ENCODE data around the gene OR52K2.
"Not testable (repeated sequence)": the region's sequence is repeated elsewhere in the genome, so short reads cannot be mapped to it uniquely, and the experiment has no call there.

OR52K2 gene
- long read RNA-seq, result 0 reads

DNA sequence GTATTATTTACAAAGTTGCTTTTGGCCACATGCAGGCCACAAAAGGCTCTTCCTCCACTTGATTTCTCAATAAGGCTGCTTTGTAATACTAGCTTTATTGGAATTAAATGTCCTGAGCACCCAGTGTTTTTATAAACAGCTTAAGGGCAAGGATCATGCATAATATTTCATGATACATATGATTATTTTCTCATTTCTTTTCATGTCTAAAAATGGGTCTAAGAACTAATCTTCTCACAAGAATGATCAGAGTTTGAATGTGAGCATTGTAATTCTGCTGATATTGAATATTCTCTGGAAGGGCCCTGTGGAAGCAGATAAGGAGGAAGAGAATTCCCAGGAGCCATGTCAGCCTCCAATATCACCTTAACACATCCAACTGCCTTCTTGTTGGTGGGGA, at the start of gene OR52K2:
TSS of gene OR52K2 (plus strand) at position 301 of the 400 bp plus-strand sequence. CDS start at position 346, 45 bp downstream.
- H3K27ac ChIP-seq (replicated peaks), result no peak within 1 kb of the TSS; the same call in 1 of the 2 replicates
- TF ChIP-seq, protein P1, sequence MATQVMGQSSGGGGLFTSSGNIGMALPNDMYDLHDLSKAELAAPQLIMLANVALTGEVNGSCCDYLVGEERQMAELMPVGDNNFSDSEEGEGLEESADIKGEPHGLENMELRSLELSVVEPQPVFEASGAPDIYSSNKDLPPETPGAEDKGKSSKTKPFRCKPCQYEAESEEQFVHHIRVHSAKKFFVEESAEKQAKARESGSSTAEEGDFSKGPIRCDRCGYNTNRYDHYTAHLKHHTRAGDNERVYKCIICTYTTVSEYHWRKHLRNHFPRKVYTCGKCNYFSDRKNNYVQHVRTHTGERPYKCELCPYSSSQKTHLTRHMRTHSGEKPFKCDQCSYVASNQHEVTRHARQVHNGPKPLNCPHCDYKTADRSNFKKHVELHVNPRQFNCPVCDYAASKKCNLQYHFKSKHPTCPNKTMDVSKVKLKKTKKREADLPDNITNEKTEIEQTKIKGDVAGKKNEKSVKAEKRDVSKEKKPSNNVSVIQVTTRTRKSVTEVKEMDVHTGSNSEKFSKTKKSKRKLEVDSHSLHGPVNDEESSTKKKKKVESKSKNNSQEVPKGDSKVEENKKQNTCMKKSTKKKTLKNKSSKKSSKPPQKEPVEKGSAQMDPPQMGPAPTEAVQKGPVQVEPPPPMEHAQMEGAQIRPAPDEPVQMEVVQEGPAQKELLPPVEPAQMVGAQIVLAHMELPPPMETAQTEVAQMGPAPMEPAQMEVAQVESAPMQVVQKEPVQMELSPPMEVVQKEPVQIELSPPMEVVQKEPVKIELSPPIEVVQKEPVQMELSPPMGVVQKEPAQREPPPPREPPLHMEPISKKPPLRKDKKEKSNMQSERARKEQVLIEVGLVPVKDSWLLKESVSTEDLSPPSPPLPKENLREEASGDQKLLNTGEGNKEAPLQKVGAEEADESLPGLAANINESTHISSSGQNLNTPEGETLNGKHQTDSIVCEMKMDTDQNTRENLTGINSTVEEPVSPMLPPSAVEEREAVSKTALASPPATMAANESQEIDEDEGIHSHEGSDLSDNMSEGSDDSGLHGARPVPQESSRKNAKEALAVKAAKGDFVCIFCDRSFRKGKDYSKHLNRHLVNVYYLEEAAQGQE (IDR thresholded peaks at IDR 0.05; ENCODE audit: insufficient replicate concordance, low read depth), result no peak
- TF ChIP-seq GABPA (IDR thresholded peaks at IDR 0.05; ENCODE audit: low read depth) (no peak), POLR2AphosphoS5 (IDR thresholded peaks at IDR 0.05; ENCODE audit: low read depth) (no peak), SPI1 (IDR thresholded peaks at IDR 0.05; ENCODE audit: borderline replicate concordance, low read depth) (no peak)
- TF ChIP-seq, protein P2, sequence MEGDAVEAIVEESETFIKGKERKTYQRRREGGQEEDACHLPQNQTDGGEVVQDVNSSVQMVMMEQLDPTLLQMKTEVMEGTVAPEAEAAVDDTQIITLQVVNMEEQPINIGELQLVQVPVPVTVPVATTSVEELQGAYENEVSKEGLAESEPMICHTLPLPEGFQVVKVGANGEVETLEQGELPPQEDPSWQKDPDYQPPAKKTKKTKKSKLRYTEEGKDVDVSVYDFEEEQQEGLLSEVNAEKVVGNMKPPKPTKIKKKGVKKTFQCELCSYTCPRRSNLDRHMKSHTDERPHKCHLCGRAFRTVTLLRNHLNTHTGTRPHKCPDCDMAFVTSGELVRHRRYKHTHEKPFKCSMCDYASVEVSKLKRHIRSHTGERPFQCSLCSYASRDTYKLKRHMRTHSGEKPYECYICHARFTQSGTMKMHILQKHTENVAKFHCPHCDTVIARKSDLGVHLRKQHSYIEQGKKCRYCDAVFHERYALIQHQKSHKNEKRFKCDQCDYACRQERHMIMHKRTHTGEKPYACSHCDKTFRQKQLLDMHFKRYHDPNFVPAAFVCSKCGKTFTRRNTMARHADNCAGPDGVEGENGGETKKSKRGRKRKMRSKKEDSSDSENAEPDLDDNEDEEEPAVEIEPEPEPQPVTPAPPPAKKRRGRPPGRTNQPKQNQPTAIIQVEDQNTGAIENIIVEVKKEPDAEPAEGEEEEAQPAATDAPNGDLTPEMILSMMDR (IDR thresholded peaks at IDR 0.05; ENCODE audit: insufficient read depth, low read length), result no peak
- no peak for DNase-seq (ENCODE audit: low read depth in 1 of 2, low spot score in 1 of 2)
- no peak within 1 kb of the TSS for H3K4me3 ChIP-seq (replicated peaks; ENCODE audit: insufficient read depth, low read length)
- no peaks in the 10 kb centered on the region for H3K27me3 ChIP-seq (ENCODE audit: insufficient read depth, poor library complexity, severe bottlenecking)

DNA sequence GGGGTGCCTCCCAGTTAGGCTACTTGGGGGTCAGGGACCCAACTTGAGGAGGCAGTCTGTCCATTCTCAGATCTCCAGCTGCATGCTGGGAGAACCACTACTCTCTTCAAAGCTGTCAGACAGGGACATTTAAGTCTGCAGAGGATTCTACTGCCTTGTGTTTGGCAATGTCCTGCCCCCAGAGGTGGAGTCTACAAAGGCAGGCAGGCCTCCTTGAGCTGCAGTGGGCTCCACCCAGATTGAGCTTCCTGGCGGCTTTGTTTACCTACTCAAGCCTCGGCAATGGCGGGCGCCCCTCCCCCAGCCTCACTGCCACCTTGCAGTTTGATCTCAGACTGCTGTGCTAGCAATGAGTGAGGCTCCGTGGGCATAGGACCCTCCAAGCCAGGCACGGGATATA, 42.9 kb upstream of the OR52K2 start:
- not testable (repeated sequence) for DNase-seq (ENCODE audit: low read depth in 1 of 2, low spot score in 1 of 2); H3K27me3 ChIP-seq (ENCODE audit: insufficient read depth, poor library complexity, severe bottlenecking); H3K4me3 ChIP-seq (replicated peaks; ENCODE audit: insufficient read depth, low read length); H3K27ac ChIP-seq (replicated peaks)

DNA sequence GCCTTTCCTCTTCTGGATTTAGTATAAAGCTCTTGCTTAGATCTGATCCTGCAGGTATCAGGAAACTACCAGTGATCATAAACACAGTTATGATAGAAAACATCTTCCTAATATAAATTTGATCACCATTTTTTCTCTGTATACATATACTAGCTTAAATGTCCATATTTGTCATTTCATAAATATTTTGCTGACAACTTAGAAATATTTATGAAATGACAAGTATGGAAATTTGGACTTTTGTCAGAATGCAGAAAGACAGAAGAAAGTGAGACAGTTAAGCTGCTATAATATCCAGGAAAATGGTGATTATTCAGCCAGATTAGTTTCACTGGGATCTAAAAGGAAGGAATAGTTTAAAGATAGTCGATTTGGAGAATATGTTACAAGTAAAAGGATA, 32.8 kb upstream of the OR52K2 start:
- DNase-seq (ENCODE audit: low read depth in 1 of 2, low spot score in 1 of 2), result no peak
- H3K4me3 ChIP-seq (replicated peaks; ENCODE audit: insufficient read depth, low read length), result no peak overlapping the region
- H3K27ac ChIP-seq (replicated peaks), result no peak overlapping the region
- TF ChIP-seq POLR2AphosphoS5 (IDR thresholded peaks at IDR 0.05; ENCODE audit: low read depth) (no peak), GABPA (IDR thresholded peaks at IDR 0.05; ENCODE audit: low read depth) (no peak), SPI1 (IDR thresholded peaks at IDR 0.05; ENCODE audit: borderline replicate concordance, low read depth) (no peak)
- TF ChIP-seq, protein P1 (IDR thresholded peaks at IDR 0.05; ENCODE audit: insufficient replicate concordance, low read depth), result no peak
- TF ChIP-seq, protein P2 (IDR thresholded peaks at IDR 0.05; ENCODE audit: insufficient read depth, low read length), result no peak
- H3K27me3 ChIP-seq (ENCODE audit: insufficient read depth, poor library complexity, severe bottlenecking), result no peaks in the 10 kb centered on the region

DNA sequence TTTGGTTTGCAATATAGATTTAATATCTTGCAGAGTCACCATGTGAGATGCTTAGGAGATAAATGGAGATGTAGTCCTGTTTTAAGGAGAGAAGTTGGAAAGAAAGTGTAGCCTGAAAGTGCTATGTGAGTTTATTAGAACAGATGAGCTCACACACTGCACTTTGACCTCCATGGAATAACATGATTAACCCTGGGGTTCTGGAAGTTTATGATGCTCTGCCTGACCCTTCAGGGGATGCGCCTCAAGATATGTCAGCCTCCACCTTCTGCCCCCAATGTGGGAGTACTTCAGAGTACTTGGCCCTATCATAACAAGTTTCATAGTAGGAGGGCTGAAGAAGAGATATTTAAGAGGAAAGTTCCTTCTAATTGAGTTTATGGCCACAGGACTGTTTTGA, 32.3 kb upstream of the OR52K2 start:
- TF ChIP-seq, protein P2 (IDR thresholded peaks at IDR 0.05; ENCODE audit: insufficient read depth, low read length), result no peak
- TF ChIP-seq, protein P1 (IDR thresholded peaks at IDR 0.05; ENCODE audit: insufficient replicate concordance, low read depth), result no peak
- no peak for TF ChIP-seq POLR2AphosphoS5 (IDR thresholded peaks at IDR 0.05; ENCODE audit: low read depth)
- no peak for TF ChIP-seq SPI1 (IDR thresholded peaks at IDR 0.05; ENCODE audit: borderline replicate concordance, low read depth)
- no peak for TF ChIP-seq GABPA (IDR thresholded peaks at IDR 0.05; ENCODE audit: low read depth)

More for the DNA sequence above, 32.3 kb upstream of the OR52K2 start:
- H3K4me3 ChIP-seq (replicated peaks; ENCODE audit: insufficient read depth, low read length), result no peak overlapping the region
- no peaks in the 10 kb centered on the region for H3K27me3 ChIP-seq (ENCODE audit: insufficient read depth, poor library complexity, severe bottlenecking)
- DNase-seq (ENCODE audit: low read depth in 1 of 2, low spot score in 1 of 2), result no peak
- no peak overlapping the region for H3K27ac ChIP-seq (replicated peaks)

Data from HL-60 (cell line).